Liver (tissue), 3 donors: ENCODE results near the gene CTU2.

ENCODE experiments used
- EGR1 ChIP-seq, 2 donors: IDR thresholded peaks; 2 replicates each; pipeline ENCODE4 v1.6.1; 2016 to 2018; ENCODE audit warnings: antibody characterized with exemption in 2 of 2, low read depth in 2 of 2
- FOXA2 ChIP-seq: IDR thresholded peaks from 2 replicates; pipeline ENCODE4 v1.6.1; 2016; ENCODE audit warnings: antibody characterized with exemption
- HNF4G ChIP-seq: IDR thresholded peaks from 2 replicates; pipeline ENCODE4 v1.6.1; 2016; ENCODE audit warnings: antibody characterized with exemption
- NR2F2 ChIP-seq: IDR thresholded peaks from 2 replicates; pipeline ENCODE4 v1.6.1; 2016; ENCODE audit warnings: antibody characterized with exemption
- RAD21 ChIP-seq, 2 donors: IDR thresholded peaks; 2 replicates each; pipeline ENCODE4 v1.6.1; 2016; ENCODE audit warnings: antibody characterized with exemption in 2 of 2, mild to moderate bottlenecking in 2 of 2
- TAF1 ChIP-seq: conservative IDR thresholded peaks from 2 replicates; pipeline ENCODE4 v1.6.1; 2016; ENCODE audit warnings: antibody characterized with exemption, mild to moderate bottlenecking
- YY1 ChIP-seq: IDR thresholded peaks from 2 replicates; pipeline ENCODE4 v1.6.1; 2016; ENCODE audit warnings: antibody characterized with exemption, mild to moderate bottlenecking
- TF ChIP-seq, protein P1 (sequence below): fragments of 150-350 bp; IDR thresholded peaks from 2 replicates; pipeline ENCODE4 v1.5.1; 2017; ENCODE audit warnings: improper control_type of control experiment, low read depth, low read length; ENCODE audit not compliant: missing input control
- TF ChIP-seq, protein P2 (sequence below): IDR thresholded peaks from 2 replicates; pipeline ENCODE4 v1.6.1; 2016; ENCODE audit warnings: antibody characterized with exemption
- TF ChIP-seq, protein P3 (sequence below): IDR thresholded peaks from 2 replicates; pipeline ENCODE4 v1.6.1; 2016; ENCODE audit warnings: antibody characterized with exemption
- donor health status: healthy.
- donor health status: healthy.

GRCh38 chr16:88748364-88748763 lies 42.1 kb downstream of the CTU2 start:
- TF ChIP-seq, protein P1, sequence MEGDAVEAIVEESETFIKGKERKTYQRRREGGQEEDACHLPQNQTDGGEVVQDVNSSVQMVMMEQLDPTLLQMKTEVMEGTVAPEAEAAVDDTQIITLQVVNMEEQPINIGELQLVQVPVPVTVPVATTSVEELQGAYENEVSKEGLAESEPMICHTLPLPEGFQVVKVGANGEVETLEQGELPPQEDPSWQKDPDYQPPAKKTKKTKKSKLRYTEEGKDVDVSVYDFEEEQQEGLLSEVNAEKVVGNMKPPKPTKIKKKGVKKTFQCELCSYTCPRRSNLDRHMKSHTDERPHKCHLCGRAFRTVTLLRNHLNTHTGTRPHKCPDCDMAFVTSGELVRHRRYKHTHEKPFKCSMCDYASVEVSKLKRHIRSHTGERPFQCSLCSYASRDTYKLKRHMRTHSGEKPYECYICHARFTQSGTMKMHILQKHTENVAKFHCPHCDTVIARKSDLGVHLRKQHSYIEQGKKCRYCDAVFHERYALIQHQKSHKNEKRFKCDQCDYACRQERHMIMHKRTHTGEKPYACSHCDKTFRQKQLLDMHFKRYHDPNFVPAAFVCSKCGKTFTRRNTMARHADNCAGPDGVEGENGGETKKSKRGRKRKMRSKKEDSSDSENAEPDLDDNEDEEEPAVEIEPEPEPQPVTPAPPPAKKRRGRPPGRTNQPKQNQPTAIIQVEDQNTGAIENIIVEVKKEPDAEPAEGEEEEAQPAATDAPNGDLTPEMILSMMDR = no peak
- no peak for TF ChIP-seq RAD21 (IDR thresholded peaks at IDR 0.05)
- TF ChIP-seq, protein P2, sequence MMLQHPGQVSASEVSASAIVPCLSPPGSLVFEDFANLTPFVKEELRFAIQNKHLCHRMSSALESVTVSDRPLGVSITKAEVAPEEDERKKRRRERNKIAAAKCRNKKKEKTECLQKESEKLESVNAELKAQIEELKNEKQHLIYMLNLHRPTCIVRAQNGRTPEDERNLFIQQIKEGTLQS = no peak
- TF ChIP-seq EGR1 (IDR thresholded peaks at IDR 0.05; ENCODE audit: low read depth in 2 of 2) = no peak
- TF ChIP-seq TAF1 = no peak
- no peak for TF ChIP-seq HNF4G
- TF ChIP-seq, protein P3, sequence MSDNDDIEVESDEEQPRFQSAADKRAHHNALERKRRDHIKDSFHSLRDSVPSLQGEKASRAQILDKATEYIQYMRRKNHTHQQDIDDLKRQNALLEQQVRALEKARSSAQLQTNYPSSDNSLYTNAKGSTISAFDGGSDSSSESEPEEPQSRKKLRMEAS = no peak
- no peak for TF ChIP-seq FOXA2
- TF ChIP-seq NR2F2 = no peak
- TF ChIP-seq YY1 = no peak
